A549 (cell line): ENCODE data around the gene PUM2. TPM values are rescaled to one million over a fixed set of nuclear protein-coding genes. Genes with fewer than 3 reads are reported as not detected.
"Not testable (repeated sequence)": the region's sequence is repeated elsewhere in the genome, so short reads cannot be mapped to it uniquely, and the experiment has no call there.

Experiments used
- ATAC-seq, 2 experiments: fragments of 200-7000 bp in 1 of 2; fragments of >200 bp in 1 of 2; cut with Nextera tagmentation in 1 of 2; cut with Tn5 transposase in 1 of 2; 3 replicates each; pipeline versions ENCODE4 v1.8.0 to v1.9.1; 2018 to 2020; ENCODE audit warnings: mild to moderate bottlenecking in 1 of 2, moderate library complexity in 1 of 2
- CTCF ChIA-PET: fragments of 300-600 bp; sonication (Branson Sonifier 250); formaldehyde crosslinking; extraction: SDS; loops from one replicate; lab custom pipeline; 2021; ENCODE audit warnings: antibody characterized with exemption, inconsistent platforms; lab: Yijun Ruan, JAX
- POLR2A ChIA-PET: fragments of 350-600 bp; formaldehyde crosslinking; extraction: SDS; loops from one replicate; lab custom pipeline; 2021; ENCODE audit warnings: antibody characterized with exemption, inconsistent platforms; lab: Yijun Ruan, JAX
- DNase-seq, 2 experiments: peaks; one replicate each; pipeline versions ENCODE4 v3.0.0 to v3.0.0-alpha.2; 2011 to 2016; ENCODE audit warnings: low read depth in 1 of 2, low spot score in 1 of 2
- FAIRE-seq: peaks from 2 replicates; lab custom pipeline; 2011; peaks lifted over from hg19 to GRCh38; lab: Jason Lieb, UNC
- H3K27ac ChIP-seq, 2 experiments: fragments of >200 bp; sonication (Bioruptor Twin); formaldehyde crosslinking; 3 replicates each; pipeline ENCODE4 v1.5.1; 2016 to 2017
- H3K4me1 ChIP-seq: fragments of >200 bp; sonication (Bioruptor Twin); formaldehyde crosslinking; 3 replicates; pipeline ENCODE4 v1.6.1; 2016
- H3K4me2 ChIP-seq: fragments of >200 bp; sonication (Bioruptor Twin); formaldehyde crosslinking; 3 replicates; pipeline ENCODE4 v1.6.1; 2016
- H3K4me3 ChIP-seq: fragments of >200 bp; sonication (Bioruptor Twin); formaldehyde crosslinking; 3 replicates; pipeline ENCODE4 v1.5.1; 2016
- H3K9me3 ChIP-seq: fragments of >200 bp; sonication (Bioruptor Twin); formaldehyde crosslinking; 3 replicates; pipeline ENCODE4 v1.6.1; 2016
- ATOH8 ChIP-seq: fragments of 250-450 bp; sonication (Bioruptor Pico); IDR thresholded peaks from 2 replicates; pipeline ENCODE4 v1.5.0; 2020; ENCODE audit warnings: low read depth, mild to moderate bottlenecking, moderate library complexity
- CBX2 ChIP-seq: fragments of 200-600 bp; sonication (generic); IDR thresholded peaks from 2 replicates; pipeline ENCODE4 v1.6.1; 2016; ENCODE audit warnings: low read depth, mild to moderate bottlenecking, borderline replicate concordance
- CHD4 ChIP-seq: fragments of 200-600 bp; sonication (generic); IDR thresholded peaks from 2 replicates; pipeline ENCODE4 v1.6.1; 2016; ENCODE audit warnings: antibody characterized with exemption, mild to moderate bottlenecking, borderline replicate concordance
- FOSB ChIP-seq: fragments of 250-450 bp; sonication (Bioruptor Pico); IDR thresholded peaks from 2 replicates; pipeline ENCODE4 v1.5.0; 2020; ENCODE audit warnings: mild to moderate bottlenecking, moderate library complexity
- GATA3 ChIP-seq: IDR thresholded peaks from 2 replicates; pipeline ENCODE4 v1.6.1; 2012; ENCODE audit warnings: borderline replicate concordance
- HDAC2 ChIP-seq: fragments of 200-600 bp; sonication (generic); IDR thresholded peaks from 2 replicates; pipeline ENCODE4 v1.6.1; 2016
- HEYL ChIP-seq: fragments of 250-450 bp; sonication (Bioruptor Pico); IDR thresholded peaks from 2 replicates; pipeline ENCODE4 v1.8.0; 2021; ENCODE audit warnings: mild to moderate bottlenecking, moderate library complexity
- HMGXB4 ChIP-seq: fragments of 250-450 bp; sonication (Bioruptor Pico); IDR thresholded peaks from 2 replicates; pipeline ENCODE4 v1.5.0; 2021; ENCODE audit warnings: mild to moderate bottlenecking, moderate library complexity, borderline replicate concordance
- HOXA7 ChIP-seq: fragments of 250-450 bp; sonication (Bioruptor Pico); IDR thresholded peaks from 2 replicates; pipeline ENCODE4 v1.5.0; 2020; ENCODE audit warnings: mild to moderate bottlenecking, moderate library complexity
- HOXB13 ChIP-seq: fragments of 250-450 bp; sonication (Bioruptor Pico); IDR thresholded peaks from 2 replicates; pipeline ENCODE4 v1.5.0; 2020; ENCODE audit warnings: low read depth, mild to moderate bottlenecking, moderate library complexity
- JUNB ChIP-seq: fragments of >200 bp; sonication (Bioruptor Twin); formaldehyde crosslinking; IDR thresholded peaks from 2 replicates; pipeline ENCODE4 v1.6.1; 2016
- NPAS2 ChIP-seq: fragments of 250-450 bp; sonication (Bioruptor Pico); IDR thresholded peaks from 2 replicates; pipeline ENCODE4 v1.8.0; 2022; ENCODE audit warnings: mild to moderate bottlenecking, moderate library complexity, borderline replicate concordance
- NR3C1 ChIP-seq: fragments of >200 bp; sonication (Bioruptor Twin); formaldehyde crosslinking; IDR thresholded peaks from 3 replicates; pipeline ENCODE4 v1.6.1; 2017
- POLR2AphosphoS2 ChIP-seq: conservative IDR thresholded peaks from 2 replicates; pipeline ENCODE4 v1.6.1; 2012; ENCODE audit warnings: low read length, improper control_type of control experiment, inconsistent platforms
- RAD21 ChIP-seq, 2 experiments: fragments of >200 bp in 1 of 2; sonication (Bioruptor Twin) in 1 of 2; formaldehyde crosslinking in 1 of 2; IDR thresholded peaks in 1 of 2; conservative IDR thresholded peaks in 1 of 2; 2 replicates in 1 of 2; 3 replicates in 1 of 2; pipeline ENCODE4 v1.6.1; 2012 to 2018; ENCODE audit warnings: inconsistent platforms in 1 of 2
- RARB ChIP-seq: fragments of 250-450 bp; sonication (Bioruptor Pico); IDR thresholded peaks from 2 replicates; pipeline ENCODE4 v1.8.0; 2021; ENCODE audit warnings: mild to moderate bottlenecking, moderate library complexity
- REST ChIP-seq: fragments of 200-600 bp; sonication (generic); IDR thresholded peaks from 2 replicates; pipeline ENCODE4 v1.6.1; 2016; ENCODE audit warnings: antibody characterized with exemption, mild to moderate bottlenecking, moderate library complexity
- RNF2 ChIP-seq: fragments of 200-600 bp; sonication (generic); IDR thresholded peaks from 2 replicates; pipeline ENCODE4 v1.6.1; 2016; ENCODE audit warnings: low read depth, mild to moderate bottlenecking, antibody characterized with exemption, moderate library complexity, borderline replicate concordance
- SMC3 ChIP-seq: fragments of >200 bp; sonication (Bioruptor Twin); formaldehyde crosslinking; IDR thresholded peaks from 3 replicates; pipeline ENCODE4 v1.6.1; 2018; ENCODE audit warnings: inconsistent platforms
- TFCP2L1 ChIP-seq: fragments of 250-450 bp; sonication (Bioruptor Pico); IDR thresholded peaks from 2 replicates; pipeline ENCODE4 v1.5.0; 2021; ENCODE audit warnings: mild to moderate bottlenecking
- TP53 ChIP-seq: fragments of 250-450 bp; sonication (Bioruptor Pico); IDR thresholded peaks from 2 replicates; pipeline ENCODE4 v1.5.0; 2021; ENCODE audit warnings: mild to moderate bottlenecking, moderate library complexity
- ZFP36 ChIP-seq: fragments of 450-650 bp; IDR thresholded peaks from 2 replicates; pipeline ENCODE4 v1.6.1; 2014; ENCODE audit warnings: borderline replicate concordance; ENCODE audit not compliant: partially characterized antibody
- ZSCAN20 ChIP-seq: fragments of 250-450 bp; sonication (Bioruptor Pico); IDR thresholded peaks from 2 replicates; pipeline ENCODE4 v1.8.0; 2022; ENCODE audit warnings: mild to moderate bottlenecking, moderate library complexity
- WGBS: methylation state at CpG from one replicate; pipeline ENCODE4 v1.1.6; 2017; ENCODE audit errors: missing lambda C conversion rate; 5-methylcytosine and 5-hydroxymethylcytosine counted together
- polyA plus RNA-seq, 4 experiments: library from polyadenylated mRNA; depleted of rRNA in 3 of 4; stranded (reverse); fragments of >200 nt; fragmentation: RNase III in 1 of 4; extraction: RNeasy Plus Mini Kit Qiagen cat#74134 plus additional on column Dnase treatment in 1 of 4; gene quantifications; 2 replicates in 3 of 4; 3 replicates in 1 of 4; pipeline ENCODE4 v1.2.3, GENCODE V29; 2011 to 2017
- TF ChIP-seq, protein P1 (sequence below): fragments of 450-650 bp; IDR thresholded peaks from 2 replicates; pipeline ENCODE4 v1.6.1; 2014; ENCODE audit warnings: antibody characterized with exemption
- TF ChIP-seq, protein P2 (sequence below): IDR thresholded peaks from 2 replicates; pipeline ENCODE4 v1.6.1; 2012

Gene PUM2
- polyA plus RNA-seq, 2 of the 4 experiments (the other 2 are of a cell fraction): 44.6 to 94.2 TPM

DNA sequence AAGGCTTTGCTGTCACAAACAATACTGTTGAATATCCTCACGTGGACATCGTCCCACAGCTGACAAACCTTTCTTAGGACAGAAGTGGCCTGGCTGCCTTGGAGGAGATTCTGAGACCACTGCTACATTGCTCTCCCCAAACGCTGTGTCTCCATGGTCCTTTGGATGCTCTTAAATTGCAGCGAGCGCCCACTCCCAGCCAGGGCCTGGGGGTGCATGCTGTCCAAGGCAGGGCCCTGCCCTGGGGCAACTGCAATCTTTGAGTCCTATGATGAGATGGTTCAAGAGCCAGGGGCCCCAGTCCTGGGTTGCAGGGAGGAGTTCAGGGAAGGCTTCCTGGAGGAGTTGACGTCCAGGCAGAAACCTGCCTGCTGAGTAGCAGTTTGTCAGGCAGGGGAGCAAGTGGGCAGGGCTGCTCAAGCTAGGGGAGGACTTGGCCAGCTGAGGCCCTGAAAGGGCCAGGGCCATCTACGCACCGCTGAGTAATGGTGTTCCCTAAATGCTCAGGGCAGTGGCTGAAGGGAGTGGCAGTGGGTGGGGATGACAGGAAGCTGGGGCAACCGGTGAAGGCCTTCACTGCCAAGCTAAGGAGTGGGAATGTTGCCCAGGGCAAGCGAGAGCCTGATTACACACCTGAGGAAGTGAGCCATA lies 114.9 kb downstream of the PUM2 start:
- no peak for FAIRE-seq
- POLR2A ChIA-PET: no interaction called here
- peak; percentile 55 for TF ChIP-seq ZFP36
- no peak for TF ChIP-seq ATOH8 (CRISPR knock-in tag)
- TF ChIP-seq REST: no peak
- TF ChIP-seq HMGXB4: no peak
- no peak for TF ChIP-seq SMC3
- no peak for TF ChIP-seq RARB (CRISPR knock-in tag)
- TF ChIP-seq RAD21 (conservative IDR thresholded peaks at IDR 0.05 in 1 of 2, IDR thresholded peaks at IDR 0.05 in 1 of 2): no peak
- TF ChIP-seq HOXA7 (CRISPR knock-in tag): no peak
- H3K4me2 ChIP-seq: no peak overlapping the region
- WGBS: 83% methylated on average over 10 of the region's 10 CpGs
- H3K4me1 ChIP-seq: peaks cover 16% of the 10 kb centered on the region
- H3K27ac ChIP-seq: no peak overlapping the region
- no peak for DNase-seq
- CTCF ChIA-PET: interaction anchor here (0.9 to 5.8 kb wide), 5 partner anchors 11 to 99 kb away, joined by 3 to 35 read pairs (median 5); partner anchors contain the start of gene SDC1
- H3K4me3 ChIP-seq: no peak overlapping the region
- peaks cover 7% of the 10 kb centered on the region; the same call in 1 of the 3 replicates for H3K9me3 ChIP-seq
- ATAC-seq: peak; percentile 7 to 9; a peak in 2 of 6 replicates

DNA sequence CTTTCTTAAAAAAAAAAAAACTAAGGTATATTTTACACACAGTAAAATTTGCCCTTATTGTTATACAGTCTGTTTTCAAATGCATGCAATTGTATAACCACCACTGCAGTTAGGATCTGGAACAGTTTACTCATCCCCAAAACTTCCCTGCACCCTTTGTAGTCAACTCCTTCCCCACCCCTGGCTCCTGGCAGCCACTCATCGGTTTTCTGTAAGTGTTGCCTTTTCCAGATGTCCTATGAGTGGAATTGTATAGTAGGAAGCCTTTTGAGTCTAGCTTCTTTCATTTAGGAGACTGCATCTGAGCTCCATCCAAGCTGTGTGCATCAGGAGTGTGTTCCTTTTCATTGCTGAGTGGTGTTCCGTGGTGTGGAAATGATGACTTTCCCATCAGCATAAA lies 116.0 kb downstream of the PUM2 start:
- H3K27ac ChIP-seq, POLR2A ChIA-PET, FAIRE-seq, H3K4me2 ChIP-seq, H3K9me3 ChIP-seq, ATAC-seq, H3K4me3 ChIP-seq, DNase-seq: not testable (repeated sequence)
- 59% methylated on average over 2 of the region's 2 CpGs for WGBS
- peaks cover 16% of the 10 kb centered on the region for H3K4me1 ChIP-seq
- CTCF ChIA-PET: interaction anchor here (1.1 to 5.8 kb wide), 3 partner anchors 10 to 97 kb away, joined by 3 to 35 read pairs (median 34); partner anchors contain the start of gene SDC1

- CTCF ChIA-PET: interaction anchor here (2.1 to 5.8 kb wide), 5 partner anchors 8 to 129 kb away, joined by 8 to 35 read pairs (median 26); partner anchors contain the start of gene SDC1
- no peaks in the 10 kb centered on the region for H3K9me3 ChIP-seq
- 93% methylated on average over 5 of the region's 5 CpGs for WGBS
- TF ChIP-seq CHD4 (no peak), POLR2AphosphoS2 (no peak), FOSB (CRISPR knock-in tag) (no peak), HOXA7 (CRISPR knock-in tag) (no peak), JUNB (no peak), NPAS2 (no peak), HOXB13 (CRISPR knock-in tag) (no peak), HDAC2 (no peak), ZSCAN20 (no peak), CBX2 (no peak), TFCP2L1 (CRISPR knock-in tag) (no peak), RNF2 (no peak), GATA3 (no peak), NR3C1 (no peak), TP53 (CRISPR knock-in tag) (no peak), HEYL (CRISPR knock-in tag) (no peak)
- TF ChIP-seq, protein P1, sequence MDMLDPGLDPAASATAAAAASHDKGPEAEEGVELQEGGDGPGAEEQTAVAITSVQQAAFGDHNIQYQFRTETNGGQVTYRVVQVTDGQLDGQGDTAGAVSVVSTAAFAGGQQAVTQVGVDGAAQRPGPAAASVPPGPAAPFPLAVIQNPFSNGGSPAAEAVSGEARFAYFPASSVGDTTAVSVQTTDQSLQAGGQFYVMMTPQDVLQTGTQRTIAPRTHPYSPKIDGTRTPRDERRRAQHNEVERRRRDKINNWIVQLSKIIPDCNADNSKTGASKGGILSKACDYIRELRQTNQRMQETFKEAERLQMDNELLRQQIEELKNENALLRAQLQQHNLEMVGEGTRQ: no peak
- TF ChIP-seq, protein P2, sequence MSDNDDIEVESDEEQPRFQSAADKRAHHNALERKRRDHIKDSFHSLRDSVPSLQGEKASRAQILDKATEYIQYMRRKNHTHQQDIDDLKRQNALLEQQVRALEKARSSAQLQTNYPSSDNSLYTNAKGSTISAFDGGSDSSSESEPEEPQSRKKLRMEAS: no peak
- TF ChIP-seq, all 56 proteins: peak for 0
- ATAC-seq: no peak
- DNase-seq: no peak
- Histone ChIP-seq H3K4me1 (peaks cover 16% of the 10 kb centered on the region), H3K27ac (no peak overlapping the region), H3K4me3 (no peak overlapping the region), H3K4me2 (no peak overlapping the region)
- FAIRE-seq: no peak
- POLR2A ChIA-PET: interaction anchor here (1.0 to 1.2 kb wide), 2 partner anchors 9 to 58 kb away, joined by 3 read pairs; no protein-coding TSS in a partner anchor
These were observed 117.8 kb downstream of the PUM2 start for GRCh38 chr2:20232837-20233207.
